ENCODE measurements around the gene FERMT3. TPM values are rescaled to one million over a fixed set of nuclear protein-coding genes. Genes with fewer than 3 reads are reported as not detected.

Gene FERMT3
- total and polyA plus RNA-seq, 4 donors: 3.4 to 47.2 (median 9.7) TPM

DNA sequence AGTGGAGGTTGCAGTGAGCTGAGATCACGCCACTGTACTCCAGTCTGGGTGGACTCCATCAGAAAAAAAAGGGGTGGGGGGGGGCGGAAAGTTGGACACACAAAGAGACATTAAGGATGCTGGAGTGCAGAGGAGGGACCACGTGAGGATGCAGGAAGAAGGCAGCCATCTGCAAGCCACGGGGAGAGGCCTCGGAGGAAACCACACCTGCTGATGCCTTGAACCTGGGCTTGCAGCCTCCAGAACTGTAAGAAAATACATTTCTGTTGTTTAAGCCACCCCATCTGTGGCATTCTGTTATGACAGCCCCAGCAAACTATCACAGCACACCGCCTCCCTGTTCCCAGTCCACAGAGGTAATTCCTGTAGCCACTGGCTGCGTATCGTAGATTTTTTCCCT is 29.8 kb upstream of the FERMT3 start:
- DNase-seq (ENCODE audit: low spot score): no peak
- no peak for TF ChIP-seq HNF4A (conservative IDR thresholded peaks at IDR 0.05)
- no peak for TF ChIP-seq EGR1 (IDR thresholded peaks at IDR 0.05; ENCODE audit: low read depth in 2 of 2)
- no peak for TF ChIP-seq MAX (IDR thresholded peaks at IDR 0.05)
- TF ChIP-seq, protein P1, sequence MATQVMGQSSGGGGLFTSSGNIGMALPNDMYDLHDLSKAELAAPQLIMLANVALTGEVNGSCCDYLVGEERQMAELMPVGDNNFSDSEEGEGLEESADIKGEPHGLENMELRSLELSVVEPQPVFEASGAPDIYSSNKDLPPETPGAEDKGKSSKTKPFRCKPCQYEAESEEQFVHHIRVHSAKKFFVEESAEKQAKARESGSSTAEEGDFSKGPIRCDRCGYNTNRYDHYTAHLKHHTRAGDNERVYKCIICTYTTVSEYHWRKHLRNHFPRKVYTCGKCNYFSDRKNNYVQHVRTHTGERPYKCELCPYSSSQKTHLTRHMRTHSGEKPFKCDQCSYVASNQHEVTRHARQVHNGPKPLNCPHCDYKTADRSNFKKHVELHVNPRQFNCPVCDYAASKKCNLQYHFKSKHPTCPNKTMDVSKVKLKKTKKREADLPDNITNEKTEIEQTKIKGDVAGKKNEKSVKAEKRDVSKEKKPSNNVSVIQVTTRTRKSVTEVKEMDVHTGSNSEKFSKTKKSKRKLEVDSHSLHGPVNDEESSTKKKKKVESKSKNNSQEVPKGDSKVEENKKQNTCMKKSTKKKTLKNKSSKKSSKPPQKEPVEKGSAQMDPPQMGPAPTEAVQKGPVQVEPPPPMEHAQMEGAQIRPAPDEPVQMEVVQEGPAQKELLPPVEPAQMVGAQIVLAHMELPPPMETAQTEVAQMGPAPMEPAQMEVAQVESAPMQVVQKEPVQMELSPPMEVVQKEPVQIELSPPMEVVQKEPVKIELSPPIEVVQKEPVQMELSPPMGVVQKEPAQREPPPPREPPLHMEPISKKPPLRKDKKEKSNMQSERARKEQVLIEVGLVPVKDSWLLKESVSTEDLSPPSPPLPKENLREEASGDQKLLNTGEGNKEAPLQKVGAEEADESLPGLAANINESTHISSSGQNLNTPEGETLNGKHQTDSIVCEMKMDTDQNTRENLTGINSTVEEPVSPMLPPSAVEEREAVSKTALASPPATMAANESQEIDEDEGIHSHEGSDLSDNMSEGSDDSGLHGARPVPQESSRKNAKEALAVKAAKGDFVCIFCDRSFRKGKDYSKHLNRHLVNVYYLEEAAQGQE (IDR thresholded peaks at IDR 0.05): no peak
- TF ChIP-seq TAF1 (conservative IDR thresholded peaks at IDR 0.05): no peak
- no peak for TF ChIP-seq YY1 (IDR thresholded peaks at IDR 0.05)
- TF ChIP-seq JUND (IDR thresholded peaks at IDR 0.05): no peak
- TF ChIP-seq NR2F2 (IDR thresholded peaks at IDR 0.05): no peak
- TF ChIP-seq, protein P2, sequence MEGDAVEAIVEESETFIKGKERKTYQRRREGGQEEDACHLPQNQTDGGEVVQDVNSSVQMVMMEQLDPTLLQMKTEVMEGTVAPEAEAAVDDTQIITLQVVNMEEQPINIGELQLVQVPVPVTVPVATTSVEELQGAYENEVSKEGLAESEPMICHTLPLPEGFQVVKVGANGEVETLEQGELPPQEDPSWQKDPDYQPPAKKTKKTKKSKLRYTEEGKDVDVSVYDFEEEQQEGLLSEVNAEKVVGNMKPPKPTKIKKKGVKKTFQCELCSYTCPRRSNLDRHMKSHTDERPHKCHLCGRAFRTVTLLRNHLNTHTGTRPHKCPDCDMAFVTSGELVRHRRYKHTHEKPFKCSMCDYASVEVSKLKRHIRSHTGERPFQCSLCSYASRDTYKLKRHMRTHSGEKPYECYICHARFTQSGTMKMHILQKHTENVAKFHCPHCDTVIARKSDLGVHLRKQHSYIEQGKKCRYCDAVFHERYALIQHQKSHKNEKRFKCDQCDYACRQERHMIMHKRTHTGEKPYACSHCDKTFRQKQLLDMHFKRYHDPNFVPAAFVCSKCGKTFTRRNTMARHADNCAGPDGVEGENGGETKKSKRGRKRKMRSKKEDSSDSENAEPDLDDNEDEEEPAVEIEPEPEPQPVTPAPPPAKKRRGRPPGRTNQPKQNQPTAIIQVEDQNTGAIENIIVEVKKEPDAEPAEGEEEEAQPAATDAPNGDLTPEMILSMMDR (IDR thresholded peaks at IDR 0.05; ENCODE audit: low read depth, low read length, missing input control): no peak
- no peak for TF ChIP-seq HNF4G (IDR thresholded peaks at IDR 0.05)
- no peak for TF ChIP-seq SP1 (IDR thresholded peaks at IDR 0.05)
- TF ChIP-seq, protein P3, sequence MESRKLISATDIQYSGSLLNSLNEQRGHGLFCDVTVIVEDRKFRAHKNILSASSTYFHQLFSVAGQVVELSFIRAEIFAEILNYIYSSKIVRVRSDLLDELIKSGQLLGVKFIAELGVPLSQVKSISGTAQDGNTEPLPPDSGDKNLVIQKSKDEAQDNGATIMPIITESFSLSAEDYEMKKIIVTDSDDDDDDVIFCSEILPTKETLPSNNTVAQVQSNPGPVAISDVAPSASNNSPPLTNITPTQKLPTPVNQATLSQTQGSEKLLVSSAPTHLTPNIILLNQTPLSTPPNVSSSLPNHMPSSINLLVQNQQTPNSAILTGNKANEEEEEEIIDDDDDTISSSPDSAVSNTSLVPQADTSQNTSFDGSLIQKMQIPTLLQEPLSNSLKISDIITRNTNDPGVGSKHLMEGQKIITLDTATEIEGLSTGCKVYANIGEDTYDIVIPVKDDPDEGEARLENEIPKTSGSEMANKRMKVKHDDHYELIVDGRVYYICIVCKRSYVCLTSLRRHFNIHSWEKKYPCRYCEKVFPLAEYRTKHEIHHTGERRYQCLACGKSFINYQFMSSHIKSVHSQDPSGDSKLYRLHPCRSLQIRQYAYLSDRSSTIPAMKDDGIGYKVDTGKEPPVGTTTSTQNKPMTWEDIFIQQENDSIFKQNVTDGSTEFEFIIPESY (IDR thresholded peaks at IDR 0.05): no peak
- H3K27me3 ChIP-seq (ENCODE audit: control insufficient read depth in 4 of 4, insufficient read depth in 4 of 4, low read length in 3 of 4): no peaks in the 10 kb centered on the region
- H3K9me3 ChIP-seq (ENCODE audit: control insufficient read depth in 4 of 4, low read length in 3 of 4): no peaks in the 10 kb centered on the region
- no peak overlapping the region for H3K27ac ChIP-seq (ENCODE audit: low read depth in 1 of 2, low read length in 2 of 2)
- H3K4me3 ChIP-seq (ENCODE audit: low read depth in 1 of 3, low read length in 3 of 3): no peak overlapping the region
- no peaks in the 10 kb centered on the region for H3K36me3 ChIP-seq (ENCODE audit: control insufficient read depth in 4 of 4, insufficient read depth in 3 of 4, low read depth in 1 of 4, low read length in 3 of 4)
- no peak overlapping the region for H3K9ac ChIP-seq (ENCODE audit: low read depth in 1 of 2, low read length in 2 of 2)
- no peaks in the 10 kb centered on the region for H3K4me1 ChIP-seq (ENCODE audit: control insufficient read depth in 4 of 4, insufficient read depth in 4 of 4, low read length in 3 of 4)
- WGBS: 90% methylated on average over 8 of the region's 8 CpGs

DNA sequence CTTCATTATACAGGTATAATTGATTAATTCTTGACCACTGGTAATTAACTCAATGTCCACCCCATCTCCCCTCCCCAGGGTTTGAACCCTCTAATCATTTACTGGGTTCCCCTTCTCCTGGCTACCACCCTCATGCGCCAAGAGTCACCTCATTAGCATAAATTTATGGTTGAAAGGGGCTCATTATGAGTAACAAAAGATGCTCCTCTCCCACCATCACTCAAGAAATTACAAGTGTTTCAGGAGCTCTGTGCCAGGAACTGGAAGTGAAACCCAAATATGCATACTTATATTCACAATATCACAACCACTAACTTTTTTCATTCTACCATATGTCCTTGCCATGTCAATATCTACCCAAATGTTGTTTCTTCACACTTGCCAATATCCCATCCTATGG is 28.3 kb upstream of the FERMT3 start:
- Histone ChIP-seq H3K4me3 (ENCODE audit: low read depth in 1 of 3, low read length in 3 of 3) (no peak overlapping the region), H3K27ac (ENCODE audit: low read depth in 1 of 2, low read length in 2 of 2) (no peak overlapping the region), H3K27me3 (ENCODE audit: control insufficient read depth in 4 of 4, insufficient read depth in 4 of 4, low read length in 3 of 4) (no peaks in the 10 kb centered on the region), H3K36me3 (ENCODE audit: control insufficient read depth in 4 of 4, insufficient read depth in 3 of 4, low read depth in 1 of 4, low read length in 3 of 4) (no peaks in the 10 kb centered on the region), H3K9ac (ENCODE audit: low read depth in 1 of 2, low read length in 2 of 2) (no peak overlapping the region), H3K9me3 (ENCODE audit: control insufficient read depth in 4 of 4, low read length in 3 of 4) (no peaks in the 10 kb centered on the region), H3K4me1 (ENCODE audit: control insufficient read depth in 4 of 4, insufficient read depth in 4 of 4, low read length in 3 of 4) (no peaks in the 10 kb centered on the region)
- DNase-seq (ENCODE audit: low spot score): no peak
- WGBS: 90% methylated on average over 1 of the region's 1 CpG
- TF ChIP-seq HNF4G (IDR thresholded peaks at IDR 0.05) (no peak), JUND (IDR thresholded peaks at IDR 0.05) (no peak), GABPA (IDR thresholded peaks at IDR 0.05 in 1 of 2, conservative IDR thresholded peaks at IDR 0.05 in 1 of 2) (no peak), RXRA (IDR thresholded peaks at IDR 0.05) (no peak), ATF3 (IDR thresholded peaks at IDR 0.05) (no peak), NR2F2 (IDR thresholded peaks at IDR 0.05) (no peak), FOXA2 (IDR thresholded peaks at IDR 0.05) (no peak), EGR1 (IDR thresholded peaks at IDR 0.05; ENCODE audit: low read depth in 2 of 2) (no peak), HNF4A (conservative IDR thresholded peaks at IDR 0.05) (no peak), FOXA1 (IDR thresholded peaks at IDR 0.05) (no peak), RAD21 (IDR thresholded peaks at IDR 0.05) (no peak), MAX (IDR thresholded peaks at IDR 0.05) (no peak), YY1 (IDR thresholded peaks at IDR 0.05) (no peak), SP1 (IDR thresholded peaks at IDR 0.05) (no peak)
- TF ChIP-seq, protein P3 (IDR thresholded peaks at IDR 0.05): no peak
- TF ChIP-seq, protein P1 (IDR thresholded peaks at IDR 0.05): no peak
